Measurements from ENCODE around the gene SEMA3B. TPM values are rescaled to one million over a fixed set of nuclear protein-coding genes. Genes with fewer than 3 reads are reported as not detected.

SEMA3B gene
- total and polyA plus RNA-seq, 2 experiments from 2014 or later: 2.4 to 3.3 TPM

GRCh38 chr3:50246517-50246954 lies 22.4 kb upstream of the SEMA3B start:
- Histone ChIP-seq H2AFZ (no peak overlapping the region), H3F3A (replicated peaks; ENCODE audit: low read depth) (peaks cover 11% of the 10 kb centered on the region; the same call in 1 of the 2 replicates), H3K4me2 (peak overlapping the region; percentile 72), H3K27me3 (ENCODE audit: insufficient read depth) (no peaks in the 10 kb centered on the region), H3K79me2 (replicated peaks; ENCODE audit: insufficient read depth) (peaks cover 85% of the 10 kb centered on the region), H3K27ac (ENCODE audit: low read depth) (peak overlapping the region; percentile 92), H3K36me3 (ENCODE audit: insufficient read depth) (no peaks in the 10 kb centered on the region), H3K4me1 (ENCODE audit: insufficient read depth) (peaks cover 44% of the 10 kb centered on the region), H3K9me2 (ENCODE audit: insufficient read depth) (no peaks in the 10 kb centered on the region), H4K20me1 (replicated peaks; ENCODE audit: insufficient read depth) (peaks cover 52% of the 10 kb centered on the region), H3K4me3 (0 out of 2 replicates have a peak overlapping the region, but pooled peaks have one; percentile 35)
- Mint-ChIP-seq H3K4me3 (peak overlapping the region; percentile 7; the same call in 2 of the 3 replicates), H3K27me3 (ENCODE audit: insufficient read depth, low read depth, poor library complexity) (peaks cover 18% of the 10 kb centered on the region), H3K27ac (peak overlapping the region; percentile 94), H3K36me3 (ENCODE audit: low read depth) (peaks cover 19% of the 10 kb centered on the region), H3K4me1 (peaks cover 61% of the 10 kb centered on the region), H3K9me3 (no peaks in the 10 kb centered on the region)
- ATAC-seq: peak; percentile 13
- peak; percentile 52 for DNase-seq (ENCODE audit: low spot score)
- TF ChIP-seq CREB1 (CRISPR knock-in tag; IDR thresholded peaks at IDR 0.05; ENCODE audit: low read depth): no peak
- no peak for TF ChIP-seq JUNB (IDR thresholded peaks at IDR 0.05; ENCODE audit: unreplicated experiment)
- no peak for TF ChIP-seq EZH2phosphoT487 (IDR thresholded peaks at IDR 0.05; ENCODE audit: unreplicated experiment)
- TF ChIP-seq CTCF (conservative IDR thresholded peaks at IDR 0.05; ENCODE audit: low read depth in 2 of 2): no peak
- no peak for TF ChIP-seq NANOG (IDR thresholded peaks at IDR 0.05; ENCODE audit: borderline replicate concordance)

- Histone ChIP-seq H3F3A (replicated peaks; ENCODE audit: low read depth) (peaks cover 11% of the 10 kb centered on the region; the same call in 1 of the 2 replicates), H3K4me1 (ENCODE audit: insufficient read depth) (peaks cover 25% of the 10 kb centered on the region), H2AFZ (no peak overlapping the region), H3K27me3 (ENCODE audit: insufficient read depth) (no peaks in the 10 kb centered on the region), H3K4me2 (no peak overlapping the region), H3K27ac (ENCODE audit: low read depth) (no peak overlapping the region), H3K9me2 (ENCODE audit: insufficient read depth) (no peaks in the 10 kb centered on the region), H3K4me3 (no peak overlapping the region), H4K20me1 (replicated peaks; ENCODE audit: insufficient read depth) (peaks cover 45% of the 10 kb centered on the region), H3K36me3 (ENCODE audit: insufficient read depth) (no peaks in the 10 kb centered on the region), H3K79me2 (replicated peaks; ENCODE audit: insufficient read depth) (peaks cover 67% of the 10 kb centered on the region)
- no peaks in the 10 kb centered on the region for H3K9me3 Mint-ChIP-seq
- DNase-seq (ENCODE audit: low spot score) (no peak), ATAC-seq (no peak)
- peaks cover 10% of the 10 kb centered on the region for H3K27me3 Mint-ChIP-seq (ENCODE audit: insufficient read depth, low read depth, poor library complexity)
- H3K4me1 Mint-ChIP-seq: peaks cover 45% of the 10 kb centered on the region
- H3K27ac Mint-ChIP-seq: 0 out of 2 replicates have a peak overlapping the region, but pooled peaks have one; percentile 40
- peaks cover 25% of the 10 kb centered on the region for H3K36me3 Mint-ChIP-seq (ENCODE audit: low read depth)
- H3K4me3 Mint-ChIP-seq: no peak overlapping the region
- TF ChIP-seq ZNF462 (CRISPR knock-in tag; IDR thresholded peaks at IDR 0.05): no peak
- TF ChIP-seq STAT1 (IDR thresholded peaks at IDR 0.05; ENCODE audit: unreplicated experiment): no peak
- TF ChIP-seq, protein P1, sequence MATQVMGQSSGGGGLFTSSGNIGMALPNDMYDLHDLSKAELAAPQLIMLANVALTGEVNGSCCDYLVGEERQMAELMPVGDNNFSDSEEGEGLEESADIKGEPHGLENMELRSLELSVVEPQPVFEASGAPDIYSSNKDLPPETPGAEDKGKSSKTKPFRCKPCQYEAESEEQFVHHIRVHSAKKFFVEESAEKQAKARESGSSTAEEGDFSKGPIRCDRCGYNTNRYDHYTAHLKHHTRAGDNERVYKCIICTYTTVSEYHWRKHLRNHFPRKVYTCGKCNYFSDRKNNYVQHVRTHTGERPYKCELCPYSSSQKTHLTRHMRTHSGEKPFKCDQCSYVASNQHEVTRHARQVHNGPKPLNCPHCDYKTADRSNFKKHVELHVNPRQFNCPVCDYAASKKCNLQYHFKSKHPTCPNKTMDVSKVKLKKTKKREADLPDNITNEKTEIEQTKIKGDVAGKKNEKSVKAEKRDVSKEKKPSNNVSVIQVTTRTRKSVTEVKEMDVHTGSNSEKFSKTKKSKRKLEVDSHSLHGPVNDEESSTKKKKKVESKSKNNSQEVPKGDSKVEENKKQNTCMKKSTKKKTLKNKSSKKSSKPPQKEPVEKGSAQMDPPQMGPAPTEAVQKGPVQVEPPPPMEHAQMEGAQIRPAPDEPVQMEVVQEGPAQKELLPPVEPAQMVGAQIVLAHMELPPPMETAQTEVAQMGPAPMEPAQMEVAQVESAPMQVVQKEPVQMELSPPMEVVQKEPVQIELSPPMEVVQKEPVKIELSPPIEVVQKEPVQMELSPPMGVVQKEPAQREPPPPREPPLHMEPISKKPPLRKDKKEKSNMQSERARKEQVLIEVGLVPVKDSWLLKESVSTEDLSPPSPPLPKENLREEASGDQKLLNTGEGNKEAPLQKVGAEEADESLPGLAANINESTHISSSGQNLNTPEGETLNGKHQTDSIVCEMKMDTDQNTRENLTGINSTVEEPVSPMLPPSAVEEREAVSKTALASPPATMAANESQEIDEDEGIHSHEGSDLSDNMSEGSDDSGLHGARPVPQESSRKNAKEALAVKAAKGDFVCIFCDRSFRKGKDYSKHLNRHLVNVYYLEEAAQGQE (IDR thresholded peaks at IDR 0.05; ENCODE audit: unreplicated experiment): no peak
Observed at GRCh38 chr3:50248387-50248786, 20.6 kb upstream of the SEMA3B start.
